Measurements from ENCODE around the gene ARHGAP35. TPM values are rescaled to one million over a fixed set of nuclear protein-coding genes. Genes with fewer than 3 reads are reported as not detected.

ARHGAP35 gene
- total RNA-seq, 1 donor from 2014 or later = 57.9 TPM

DNA sequence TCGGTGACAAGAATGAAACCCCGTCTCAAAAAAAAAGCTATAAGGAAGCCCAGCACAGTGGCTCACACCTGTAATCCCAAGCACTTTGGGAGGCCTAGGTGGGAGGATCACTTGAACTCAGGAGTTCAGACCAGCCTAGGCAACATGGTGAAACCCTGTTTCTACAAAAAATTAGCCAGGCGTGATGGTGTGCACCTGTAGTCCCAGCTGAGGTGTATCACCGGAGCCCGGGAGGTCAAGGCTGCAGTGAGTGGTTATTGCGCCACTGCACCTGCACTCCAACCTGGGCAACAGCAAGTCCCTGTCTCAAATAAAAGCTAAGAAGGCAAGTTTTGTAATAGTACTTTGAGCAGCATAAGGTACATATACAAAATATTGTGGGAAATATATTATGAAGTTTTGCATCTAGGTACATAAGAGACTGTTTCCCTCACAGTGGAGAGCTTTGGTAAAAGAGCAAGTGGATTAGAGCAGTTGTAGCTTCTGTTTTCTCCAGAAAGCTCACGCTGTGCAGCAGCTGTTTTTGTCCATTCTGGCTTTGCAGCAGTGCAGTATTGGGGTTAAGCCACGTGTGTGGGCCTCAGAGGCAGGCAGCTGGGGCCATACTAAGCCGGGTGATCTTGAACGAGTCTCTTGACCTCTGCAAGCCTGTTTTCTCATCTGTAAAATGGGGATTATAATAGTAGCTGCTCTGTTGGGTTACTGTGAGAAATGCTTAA, 35.4 kb downstream of the ARHGAP35 start:
- no peak for FAIRE-seq
- Mint-ChIP-seq H3K27me3 (ENCODE audit: low read depth, unreplicated experiment) (no peaks in the 10 kb centered on the region), H3K4me1 (ENCODE audit: low read depth, unreplicated experiment) (peaks cover 22% of the 10 kb centered on the region), H3K27ac (ENCODE audit: unreplicated experiment) (no peak overlapping the region), H3K9me3 (ENCODE audit: unreplicated experiment) (no peaks in the 10 kb centered on the region), H3K36me3 (ENCODE audit: low read depth, unreplicated experiment) (peaks cover 2% of the 10 kb centered on the region), H3K4me3 (ENCODE audit: unreplicated experiment) (no peak overlapping the region)
- H2AFZ ChIP-seq (ENCODE audit: low read depth, low read length) = no peak overlapping the region
- peaks cover 87% of the 10 kb centered on the region for H4K20me1 ChIP-seq (ENCODE audit: insufficient read depth, low read length)
- no peak overlapping the region for H3K9ac ChIP-seq (ENCODE audit: low read length)
- peaks cover 88% of the 10 kb centered on the region for H3K79me2 ChIP-seq (ENCODE audit: insufficient read depth, low read length)
- no peaks in the 10 kb centered on the region for H3K9me3 ChIP-seq (ENCODE audit: insufficient read depth, low read depth, low read length)
- no peak overlapping the region for H3K27ac ChIP-seq (ENCODE audit: low read depth, low read length)
- H3K4me2 ChIP-seq (ENCODE audit: low read length) = no peak overlapping the region
- no peak for DNase-seq (ENCODE audit: low read depth)
- H3K4me3 ChIP-seq (ENCODE audit: insufficient read depth, low read depth, low read length) = no peak overlapping the region
- H3K36me3 ChIP-seq (ENCODE audit: insufficient read depth, low read length) = no peaks in the 10 kb centered on the region
- TF ChIP-seq EZH2 (IDR thresholded peaks at IDR 0.05; ENCODE audit: insufficient read depth, low read length) (no peak), CTCF (IDR thresholded peaks at IDR 0.05; ENCODE audit: insufficient read depth, low read depth, low read length) (no peak)
- H3K27me3 ChIP-seq (ENCODE audit: insufficient read depth, low read length) = no peaks in the 10 kb centered on the region
- peaks cover 9% of the 10 kb centered on the region for H3K4me1 ChIP-seq (ENCODE audit: insufficient read depth, low read length)

GRCh38 chr19:46898731-46899130, 37.9 kb downstream of the ARHGAP35 start:
- peak overlapping the region; percentile 16 for H3K27ac Mint-ChIP-seq (ENCODE audit: unreplicated experiment)
- Histone ChIP-seq H2AFZ (ENCODE audit: low read depth, low read length) (no peak overlapping the region), H3K27ac (ENCODE audit: low read depth, low read length) (peak overlapping the region; percentile 2), H3K79me2 (ENCODE audit: insufficient read depth, low read length) (peaks cover 88% of the 10 kb centered on the region), H3K4me2 (ENCODE audit: low read length) (peak overlapping the region; percentile 67), H3K4me1 (ENCODE audit: insufficient read depth, low read length) (peaks cover 32% of the 10 kb centered on the region), H3K27me3 (ENCODE audit: insufficient read depth, low read length) (no peaks in the 10 kb centered on the region), H4K20me1 (ENCODE audit: insufficient read depth, low read length) (peaks cover 89% of the 10 kb centered on the region), H3K4me3 (ENCODE audit: insufficient read depth, low read depth, low read length) (no peak overlapping the region), H3K36me3 (ENCODE audit: insufficient read depth, low read length) (no peaks in the 10 kb centered on the region), H3K9me3 (ENCODE audit: insufficient read depth, low read depth, low read length) (no peaks in the 10 kb centered on the region), H3K9ac (ENCODE audit: low read length) (no peak overlapping the region)
- FAIRE-seq = no peak
- no peaks in the 10 kb centered on the region for H3K9me3 Mint-ChIP-seq (ENCODE audit: unreplicated experiment)
- H3K4me3 Mint-ChIP-seq (ENCODE audit: unreplicated experiment) = peak overlapping the region; percentile 17
- peaks cover 42% of the 10 kb centered on the region for H3K4me1 Mint-ChIP-seq (ENCODE audit: low read depth, unreplicated experiment)
- TF ChIP-seq CTCF (IDR thresholded peaks at IDR 0.05; ENCODE audit: insufficient read depth, low read depth, low read length) = no peak
- no peak for TF ChIP-seq EZH2 (IDR thresholded peaks at IDR 0.05; ENCODE audit: insufficient read depth, low read length)
- DNase-seq (ENCODE audit: low read depth) = peak; percentile 91
- H3K27me3 Mint-ChIP-seq (ENCODE audit: low read depth, unreplicated experiment) = no peaks in the 10 kb centered on the region
- H3K36me3 Mint-ChIP-seq (ENCODE audit: low read depth, unreplicated experiment) = peaks cover 2% of the 10 kb centered on the region

GRCh38 chr19:46900341-46900740, 39.5 kb downstream of the ARHGAP35 start:
- H3K27ac Mint-ChIP-seq (ENCODE audit: unreplicated experiment) = no peak overlapping the region

More at GRCh38 chr19:46900341-46900740, 39.5 kb downstream of the ARHGAP35 start:
- H3K9ac ChIP-seq (ENCODE audit: low read length) = no peak overlapping the region
- H4K20me1 ChIP-seq (ENCODE audit: insufficient read depth, low read length) = peaks cover 87% of the 10 kb centered on the region
- H3K4me2 ChIP-seq (ENCODE audit: low read length) = no peak overlapping the region
- no peak overlapping the region for H3K27ac ChIP-seq (ENCODE audit: low read depth, low read length)
- Mint-ChIP-seq H3K4me1 (ENCODE audit: low read depth, unreplicated experiment) (peaks cover 51% of the 10 kb centered on the region), H3K9me3 (ENCODE audit: unreplicated experiment) (no peaks in the 10 kb centered on the region), H3K27me3 (ENCODE audit: low read depth, unreplicated experiment) (no peaks in the 10 kb centered on the region), H3K4me3 (ENCODE audit: unreplicated experiment) (no peak overlapping the region), H3K36me3 (ENCODE audit: low read depth, unreplicated experiment) (peaks cover 2% of the 10 kb centered on the region)
- no peak overlapping the region for H3K4me3 ChIP-seq (ENCODE audit: insufficient read depth, low read depth, low read length)
- peaks cover 92% of the 10 kb centered on the region for H3K79me2 ChIP-seq (ENCODE audit: insufficient read depth, low read length)
- H3K4me1 ChIP-seq (ENCODE audit: insufficient read depth, low read length) = peaks cover 47% of the 10 kb centered on the region
- H3K27me3 ChIP-seq (ENCODE audit: insufficient read depth, low read length) = no peaks in the 10 kb centered on the region
- H3K9me3 ChIP-seq (ENCODE audit: insufficient read depth, low read depth, low read length) = no peaks in the 10 kb centered on the region
- no peak for DNase-seq (ENCODE audit: low read depth)
- no peaks in the 10 kb centered on the region for H3K36me3 ChIP-seq (ENCODE audit: insufficient read depth, low read length)
- FAIRE-seq = no peak
- no peak overlapping the region for H2AFZ ChIP-seq (ENCODE audit: low read depth, low read length)
- TF ChIP-seq CTCF (IDR thresholded peaks at IDR 0.05; ENCODE audit: insufficient read depth, low read depth, low read length) = no peak
- no peak for TF ChIP-seq EZH2 (IDR thresholded peaks at IDR 0.05; ENCODE audit: insufficient read depth, low read length)

All from astrocyte (in vitro differentiated cells and primary cell).